Right lung (tissue), 5 donors: Measurements from ENCODE around the gene ITGA2. TPM values are rescaled to one million over a fixed set of nuclear protein-coding genes. Genes with fewer than 3 reads are reported as not detected.

Experiments used
- polyA plus RNA-seq, 5 donors: library from polyadenylated mRNA; unstranded; fragments of 120-200 nt; gene quantifications; one replicate each; pipeline versions ENCODE4 v1.2.1 to v1.2.3, GENCODE V29; 2013; ENCODE audit warnings: inconsistent platforms in 1 of 5, low replicate concordance in 1 of 5; ENCODE audit not compliant: insufficient read length in 5 of 5, insufficient read depth in 1 of 5

ITGA2 gene
- polyA plus RNA-seq, 5 donors = 36.3 to 58.3 (median 54.2) TPM

Other genes starting within 250 kb of the ITGA2 start
- gene ITGA1, start 201.4 kb upstream of the ITGA2 start, polyA plus RNA-seq = 100 to 1,000 TPM in 1 of 5 donors, 10 to 100 TPM in 4; 32.4 to 104 (median 93.9) TPM
- gene PELO, start 201.4 kb upstream of the ITGA2 start, polyA plus RNA-seq = 10 to 100 TPM; 21.8 to 26.0 (median 23.5) TPM
- gene MOCS2, start 120.4 kb downstream of the ITGA2 start, polyA plus RNA-seq = 10 to 100 TPM; 40.9 to 58.5 (median 49.6) TPM